H1 (cell line): Measurements from ENCODE around the gene OTP. TPM values are rescaled to one million over a fixed set of nuclear protein-coding genes. Genes with fewer than 3 reads are reported as not detected.

Experiments used
- ASH2L ChIP-seq: fragments of 200-600, 300-600 bp; sonication (generic); IDR thresholded peaks from one replicate; pipeline ENCODE4 v1.7.1; 2017; ENCODE audit warnings: low read length
- CHD1 ChIP-seq: IDR thresholded peaks from 2 replicates; pipeline ENCODE4 v1.6.1; 2012; ENCODE audit warnings: low read depth, low read length, improper control_type of control experiment
- CHD7 ChIP-seq: fragments of 300-600 bp; sonication (generic); IDR thresholded peaks from 2 replicates; pipeline ENCODE4 v1.7.1; 2012; ENCODE audit warnings: low read length, moderate library complexity, mild to moderate bottlenecking, inconsistent platforms; ENCODE audit not compliant: insufficient replicate concordance
- EP300 ChIP-seq, 2 experiments: IDR thresholded peaks; 1 replicate in 1 of 2; 2 replicates in 1 of 2; pipeline ENCODE4 v1.6.1; 2011 to 2012; ENCODE audit warnings: low read depth in 2 of 2, low read length in 2 of 2, mild to moderate bottlenecking in 2 of 2, borderline replicate concordance in 1 of 2, inconsistent platforms in 1 of 2, moderate library complexity in 1 of 2
- EZH2 ChIP-seq: fragments of 200-600 bp; sonication (generic); IDR thresholded peaks from 2 replicates; pipeline ENCODE4 v1.7.1; 2012; ENCODE audit warnings: low read depth, mild to moderate bottlenecking, moderate library complexity, low read length, inconsistent platforms; ENCODE audit not compliant: severe bottlenecking
- GABPA ChIP-seq: IDR thresholded peaks from 2 replicates; pipeline ENCODE4 v1.6.1; 2011; ENCODE audit warnings: mild to moderate bottlenecking, low read length, moderate library complexity, borderline replicate concordance; ENCODE audit not compliant: insufficient read depth
- POLR2AphosphoS5 ChIP-seq: IDR thresholded peaks from 2 replicates; pipeline ENCODE4 v1.6.1; 2011; ENCODE audit warnings: low read depth, low read length
- SAP30 ChIP-seq: fragments of 300-600 bp; sonication (generic); IDR thresholded peaks from 2 replicates; pipeline ENCODE4 v1.7.1; 2012; ENCODE audit warnings: low read length, moderate library complexity, mild to moderate bottlenecking, inconsistent platforms; ENCODE audit not compliant: insufficient read depth, insufficient replicate concordance
- SUZ12 ChIP-seq: fragments of 200-600 bp; sonication (generic); IDR thresholded peaks from 2 replicates; pipeline ENCODE4 v1.6.1; 2012; ENCODE audit warnings: mild to moderate bottlenecking, inconsistent platforms, low read length, moderate library complexity, mixed read lengths
- TEAD4 ChIP-seq: IDR thresholded peaks from 2 replicates; pipeline ENCODE4 v1.6.1; 2012; ENCODE audit warnings: low read depth, low read length, inconsistent platforms, mixed read lengths
- polyA plus RNA-seq, 7 experiments: library from polyadenylated mRNA; depleted of rRNA in 3 of 7; stranded (reverse) in 5 of 7; unstranded in 2 of 7; fragments of >200 nt in 5 of 7; fragments of 200-250 nt in 2 of 7; gene quantifications; 1 replicate in 5 of 7; 2 replicates in 1 of 7; 4 replicates in 1 of 7; pipeline versions ENCODE4 v1.2.1 to v1.2.3, GENCODE V29; 2011 to 2013; ENCODE audit warnings: missing spikeins in 2 of 7, mixed read lengths in 2 of 7
- total RNA-seq: library from RNA; stranded (reverse); fragmentation: NEBNext Ultra II Directional; extraction: Animal tissue kit (Norgen Biotek cat#: 25700); gene quantifications from 2 replicates; pipeline ENCODE4 v1.2.1, GENCODE V29; 2021

The OTP gene
- total and polyA plus RNA-seq, 2 of the 8 experiments (the other 6 are each of a cell fraction or from before 2014, with no cell fraction given): not detected

GRCh38 chr5:77637170-77637997 lies 1.1 kb downstream of the OTP start (continued):
- TF ChIP-seq CHD7: no peak
- TF ChIP-seq POLR2AphosphoS5: no peak
- TF ChIP-seq CHD1: no peak
- TF ChIP-seq TEAD4: no peak
- no peak for TF ChIP-seq EP300 (IDR thresholded peaks at IDR 0.05; ENCODE audit: borderline replicate concordance in 1 of 2, low read depth in 2 of 2, low read length in 2 of 2)
- no peak for TF ChIP-seq GABPA
- TF ChIP-seq SUZ12: peak; percentile 98
- TF ChIP-seq SAP30: no peak
- no peak for TF ChIP-seq ASH2L
- peak; percentile 94 for TF ChIP-seq EZH2
